H1 (cell line): ENCODE measurements around the gene KCNA1. TPM values are rescaled to one million over a fixed set of nuclear protein-coding genes. Genes with fewer than 3 reads are reported as not detected.

ENCODE experiments used
- CTCF ChIA-PET: fragments of 300-600 bp; sonication (Branson Sonifier 250); formaldehyde crosslinking; loops from one replicate; lab custom pipeline; 2021; ENCODE audit not compliant: partially characterized antibody; lab: Charles Lee
- POLR2A ChIA-PET: fragments of 300-600 bp; sonication (Branson Sonifier 250); formaldehyde crosslinking; loops from one replicate; lab custom pipeline; 2021; ENCODE audit warnings: inconsistent platforms; ENCODE audit not compliant: partially characterized antibody; lab: Charles Lee
- DNase-seq, 2 experiments: peaks; one replicate each; pipeline versions ENCODE4 v3.0.0 to v3.0.0-alpha.2; 2010 to 2022; ENCODE audit warnings: low spot score in 2 of 2, low read depth in 1 of 2, mixed read lengths in 1 of 2
- FAIRE-seq: peaks from 2 replicates; lab custom pipeline; 2011; peaks lifted over from hg19 to GRCh38; lab: Jason Lieb, UNC
- H2AFZ ChIP-seq: 2 replicates; pipeline ENCODE4 v1.8.1; 2012; ENCODE audit warnings: low read length, inconsistent platforms
- H2AK5ac ChIP-seq: 2 replicates; pipeline ENCODE4 v1.6.1; 2013; ENCODE audit warnings: low read depth, low read length
- H2BK120ac ChIP-seq: replicated peaks from 2 replicates; pipeline ENCODE3; 2013; ENCODE audit warnings: low read depth, low read length, inconsistent platforms
- H2BK12ac ChIP-seq: 2 replicates; pipeline ENCODE4 v1.6.1; 2013; ENCODE audit warnings: low read depth, low read length
- H2BK15ac ChIP-seq: 2 replicates; pipeline ENCODE4 v1.6.1; 2013; ENCODE audit warnings: low read length
- H2BK20ac ChIP-seq: 2 replicates; pipeline ENCODE4 v1.6.1; 2013; ENCODE audit warnings: low read length
- H2BK5ac ChIP-seq: 2 replicates; pipeline ENCODE4 v1.6.1; 2013; ENCODE audit warnings: low read depth, low read length
- H3K14ac ChIP-seq: 2 replicates; pipeline ENCODE4 v1.6.1; 2013; ENCODE audit warnings: inconsistent platforms; ENCODE audit not compliant: insufficient read length
- H3K18ac ChIP-seq: 2 replicates; pipeline ENCODE4 v1.6.1; 2013; ENCODE audit warnings: low read length; ENCODE audit errors: extremely low read depth
- H3K23ac ChIP-seq: 2 replicates; pipeline ENCODE4 v1.6.1; 2013; ENCODE audit warnings: inconsistent platforms; ENCODE audit not compliant: insufficient read length
- H3K23me2 ChIP-seq: 2 replicates; pipeline ENCODE4 v1.6.1; 2013; ENCODE audit warnings: low read depth, low read length
- H3K27ac ChIP-seq: 2 replicates; pipeline ENCODE4 v1.6.1; 2011; ENCODE audit warnings: low read depth, low read length, inconsistent platforms
- H3K27me3 ChIP-seq, 4 experiments: replicated peaks in 1 of 4; 1 replicate in 1 of 4; 2 replicates in 3 of 4; pipeline versions ENCODE4 v1.6.1 to v1.8.1; 2011 to 2013; ENCODE audit warnings: low read length in 3 of 4, mild to moderate bottlenecking in 3 of 4, inconsistent platforms in 2 of 4, mixed read lengths in 2 of 4, moderate library complexity in 1 of 4; ENCODE audit not compliant: control insufficient read depth in 3 of 4, insufficient read depth in 3 of 4; ENCODE audit errors: extremely low read depth in 1 of 4
- H3K36me3 ChIP-seq, 4 experiments: 2 replicates each; pipeline versions ENCODE4 v1.6.1 to v1.8.1; 2011 to 2013; ENCODE audit warnings: mild to moderate bottlenecking in 4 of 4, low read length in 3 of 4, moderate library complexity in 2 of 4, control low read depth in 1 of 4, inconsistent platforms in 1 of 4; ENCODE audit not compliant: insufficient read depth in 4 of 4, control insufficient read depth in 2 of 4
- H3K4ac ChIP-seq: replicated peaks from 2 replicates; pipeline ENCODE3; 2013; ENCODE audit warnings: low read length, low read depth, mixed read lengths, inconsistent platforms; ENCODE audit not compliant: insufficient read length
- H3K4me1 ChIP-seq, 4 experiments: replicated peaks in 1 of 4; 1 replicate in 1 of 4; 2 replicates in 3 of 4; pipeline versions ENCODE4 v1.6.1 to v1.8.1; 2011 to 2013; ENCODE audit warnings: low read length in 3 of 4, inconsistent platforms in 2 of 4, mixed read lengths in 1 of 4; ENCODE audit not compliant: insufficient read depth in 4 of 4, control insufficient read depth in 3 of 4
- H3K4me2 ChIP-seq, 2 experiments: 2 replicates each; pipeline versions ENCODE4 v1.6.1 to v1.8.1; 2011 to 2013; ENCODE audit warnings: low read depth in 2 of 2, low read length in 2 of 2, control low read depth in 1 of 2, inconsistent platforms in 1 of 2, mild to moderate bottlenecking in 1 of 2; ENCODE audit not compliant: insufficient read depth in 1 of 2
- H3K4me3 ChIP-seq, 4 experiments: fragments of 200-600, 300-600 bp in 1 of 4; sonication (generic), shearing (Covaris generic), sonication (Bioruptor Twin) in 1 of 4; 2 replicates each; pipeline versions ENCODE4 v1.5.1 to v1.8.1; 2011 to 2016; ENCODE audit warnings: low read length in 4 of 4, low read depth in 3 of 4, control low read depth in 2 of 4, inconsistent platforms in 2 of 4, mild to moderate bottlenecking in 2 of 4, mixed read lengths in 1 of 4, moderate library complexity in 1 of 4; ENCODE audit not compliant: insufficient read depth in 2 of 4; ENCODE audit errors: extremely low read depth in 1 of 4
- H3K56ac ChIP-seq: replicated peaks from 2 replicates; pipeline ENCODE3; 2013; ENCODE audit warnings: low read depth, mild to moderate bottlenecking, mixed read lengths, low read length, inconsistent platforms; ENCODE audit not compliant: insufficient read length
- H3K79me1 ChIP-seq: 2 replicates; pipeline ENCODE4 v1.6.1; 2013; ENCODE audit warnings: low read depth, low read length, control low read depth
- H3K79me2 ChIP-seq, 2 experiments: 2 replicates each; pipeline versions ENCODE4 v1.6.1 to v1.8.1; 2012 to 2013; ENCODE audit warnings: low read length in 2 of 2, mild to moderate bottlenecking in 2 of 2, inconsistent platforms in 1 of 2; ENCODE audit not compliant: insufficient read depth in 2 of 2, control insufficient read depth in 1 of 2
- H3K9ac ChIP-seq, 4 experiments: replicated peaks in 1 of 4; 1 replicate in 1 of 4; 2 replicates in 3 of 4; pipeline versions ENCODE4 v1.6.1 to v1.8.1; 2011 to 2013; ENCODE audit warnings: low read depth in 3 of 4, low read length in 3 of 4, control low read depth in 2 of 4, mild to moderate bottlenecking in 2 of 4, moderate library complexity in 2 of 4, inconsistent platforms in 1 of 4; ENCODE audit errors: extremely low read depth in 1 of 4
- H3K9me3 ChIP-seq, 2 experiments: 2 replicates each; pipeline versions ENCODE4 v1.6.1 to v1.8.1; 2012 to 2013; ENCODE audit warnings: mild to moderate bottlenecking in 2 of 2, moderate library complexity in 2 of 2, control low read depth in 1 of 2, inconsistent platforms in 1 of 2, low read depth in 1 of 2, low read length in 1 of 2, mixed read lengths in 1 of 2; ENCODE audit not compliant: insufficient read depth in 2 of 2
- H4K20me1 ChIP-seq, 2 experiments: replicated peaks in 1 of 2; 2 replicates each; pipeline versions ENCODE3 to v1.8.1; 2011 to 2013; ENCODE audit warnings: inconsistent platforms in 2 of 2, low read length in 2 of 2, mild to moderate bottlenecking in 1 of 2; ENCODE audit not compliant: insufficient read depth in 2 of 2, control insufficient read depth in 1 of 2
- H4K5ac ChIP-seq: 2 replicates; pipeline ENCODE4 v1.6.1; 2013; ENCODE audit warnings: low read length, low read depth, mixed read lengths, inconsistent platforms; ENCODE audit not compliant: insufficient read length
- H4K8ac ChIP-seq: 2 replicates; pipeline ENCODE4 v1.8.0; 2013; ENCODE audit warnings: mild to moderate bottlenecking, moderate library complexity, low read length, inconsistent platforms; ENCODE audit not compliant: insufficient read depth; ENCODE audit errors: extremely low read depth
- H4K91ac ChIP-seq: replicated peaks from 2 replicates; pipeline ENCODE3; 2013; ENCODE audit warnings: low read length, mixed read lengths, inconsistent platforms; ENCODE audit not compliant: insufficient read length
- CBX5 ChIP-seq: fragments of 300-800, 300-1000 bp; sonication (generic); IDR thresholded peaks from 2 replicates; pipeline ENCODE4 v1.7.1; 2016; ENCODE audit warnings: antibody characterized with exemption, low read length, low read depth
- CBX8 ChIP-seq: fragments of 300-800, 300-1000 bp; sonication (generic); IDR thresholded peaks from 2 replicates; pipeline ENCODE4 v1.7.1; 2016; ENCODE audit warnings: low read depth, low read length, borderline replicate concordance
- CHD1 ChIP-seq: IDR thresholded peaks from 2 replicates; pipeline ENCODE4 v1.6.1; 2012; ENCODE audit warnings: low read depth, low read length, improper control_type of control experiment
- CHD2 ChIP-seq: IDR thresholded peaks from 2 replicates; pipeline ENCODE4 v1.6.1; 2012; ENCODE audit warnings: low read length, improper control_type of control experiment
- EGR1 ChIP-seq: IDR thresholded peaks from 2 replicates; pipeline ENCODE4 v1.6.1; 2011; ENCODE audit warnings: low read depth, low read length, borderline replicate concordance
- JUN ChIP-seq: IDR thresholded peaks from 2 replicates; pipeline ENCODE4 v1.6.1; 2011; ENCODE audit warnings: low read depth, mild to moderate bottlenecking, improper control_type of control experiment, low read length
- POLR2A ChIP-seq, 2 experiments: IDR thresholded peaks; 1 replicate in 1 of 2; 2 replicates in 1 of 2; pipeline ENCODE4 v1.6.1; 2011; ENCODE audit warnings: low read depth in 2 of 2, low read length in 2 of 2, mild to moderate bottlenecking in 2 of 2; ENCODE audit errors: control extremely low read depth in 1 of 2
- POU5F1 ChIP-seq: IDR thresholded peaks from 2 replicates; pipeline ENCODE4 v1.6.1; 2011; ENCODE audit warnings: low read depth, mild to moderate bottlenecking, low read length, moderate library complexity
- RAD21 ChIP-seq, 2 experiments: IDR thresholded peaks in 1 of 2; conservative IDR thresholded peaks in 1 of 2; 2 replicates each; pipeline ENCODE4 v1.6.1; 2011; ENCODE audit warnings: low read depth in 2 of 2, low read length in 2 of 2, improper control_type of control experiment in 1 of 2, inconsistent platforms in 1 of 2, mild to moderate bottlenecking in 1 of 2, moderate library complexity in 1 of 2
- RFX5 ChIP-seq: IDR thresholded peaks from 2 replicates; pipeline ENCODE4 v1.6.1; 2011; ENCODE audit warnings: low read depth, low read length, improper control_type of control experiment, borderline replicate concordance
- SIRT6 ChIP-seq: IDR thresholded peaks from one replicate; pipeline ENCODE4 v1.7.1; 2012; ENCODE audit warnings: low read length, inconsistent platforms
- SIX5 ChIP-seq: IDR thresholded peaks from 2 replicates; pipeline ENCODE4 v1.6.1; 2011; ENCODE audit warnings: mild to moderate bottlenecking, low read depth, low read length
- SP4 ChIP-seq: IDR thresholded peaks from 2 replicates; pipeline ENCODE4 v1.6.1; 2012; ENCODE audit warnings: low read length, inconsistent platforms
- WGBS, 2 experiments: shearing (Covaris generic) in 1 of 2; methylation state at CpG; one replicate each; pipeline versions ENCODE4 v1.1.6 to v1.1.7; 2013 to 2015; ENCODE audit warnings: low lambda C conversion rate in 2 of 2, mixed read lengths in 2 of 2, inconsistent platforms in 1 of 2, low coverage in 1 of 2, missing lambda C conversion rate in 1 of 2; ENCODE audit not compliant: insufficient replicate concordance in 2 of 2, insufficient coverage in 1 of 2, insufficient read length in 1 of 2; ENCODE audit errors: extremely low coverage in 1 of 2, missing lambda C conversion rate in 1 of 2; 5-methylcytosine and 5-hydroxymethylcytosine counted together
- polyA plus RNA-seq, 7 experiments: library from polyadenylated mRNA; depleted of rRNA in 3 of 7; stranded (reverse) in 5 of 7; unstranded in 2 of 7; fragments of >200 nt in 5 of 7; fragments of 200-250 nt in 2 of 7; gene quantifications; 1 replicate in 5 of 7; 2 replicates in 1 of 7; 4 replicates in 1 of 7; pipeline versions ENCODE4 v1.2.1 to v1.2.3, GENCODE V29; 2011 to 2013; ENCODE audit warnings: missing spikeins in 2 of 7, mixed read lengths in 2 of 7
- total RNA-seq: library from RNA; stranded (reverse); fragmentation: NEBNext Ultra II Directional; extraction: Animal tissue kit (Norgen Biotek cat#: 25700); gene quantifications from 2 replicates; pipeline ENCODE4 v1.2.1, GENCODE V29; 2021
- TF ChIP-seq, protein P1 (sequence below): IDR thresholded peaks from 2 replicates; pipeline ENCODE4 v1.6.1; 2011; ENCODE audit warnings: low read depth, mild to moderate bottlenecking, low read length; ENCODE audit not compliant: insufficient read depth

KCNA1 gene
- total and polyA plus RNA-seq, 2 of the 8 experiments (the other 6 are each of a cell fraction or from before 2014, with no cell fraction given): 0.23 to 0.30 TPM

DNA sequence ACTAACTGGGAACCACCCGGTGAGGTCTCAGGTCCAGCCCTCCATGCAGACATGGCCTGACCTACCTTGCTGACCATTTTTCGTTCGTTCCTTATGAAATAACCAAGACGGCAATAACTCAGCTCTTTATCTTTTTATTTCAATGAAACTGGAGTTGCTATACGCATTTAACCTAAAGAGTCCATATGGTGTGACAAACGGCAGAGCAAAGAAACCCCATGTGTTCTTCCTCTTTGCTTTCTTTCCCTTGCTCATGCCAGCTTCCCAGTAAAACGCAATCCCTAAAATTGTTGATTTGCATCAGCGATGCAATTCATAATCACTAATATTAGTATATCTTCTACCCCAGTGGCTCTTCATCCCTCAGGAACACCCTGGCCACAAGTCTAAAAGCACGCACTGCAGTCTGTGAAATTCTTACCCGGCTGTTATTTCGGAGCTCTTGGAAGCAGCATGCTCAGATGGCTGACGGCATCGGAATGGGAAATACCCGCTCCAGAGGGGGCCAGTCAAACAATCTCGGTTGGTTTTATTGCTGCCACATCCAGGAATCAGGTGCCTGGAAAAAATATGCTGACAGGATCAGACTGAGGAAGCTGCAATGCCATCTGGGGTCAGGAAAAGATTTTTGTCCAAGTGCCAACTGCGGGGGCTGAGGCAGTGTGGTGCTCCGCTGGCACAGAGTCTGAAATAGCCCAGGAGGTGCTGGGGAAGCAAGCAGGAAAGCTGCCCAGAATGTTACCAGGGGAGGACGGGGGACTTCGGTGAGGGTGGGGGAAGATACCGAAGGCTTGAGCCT lies 28.2 kb upstream of the KCNA1 start:
- no peak overlapping the region for H2BK20ac ChIP-seq
- no peak overlapping the region for H2AFZ ChIP-seq
- H3K36me3 ChIP-seq: no peaks in the 10 kb centered on the region
- H3K27me3 ChIP-seq: no peaks in the 10 kb centered on the region
- H3K9ac ChIP-seq: no peak overlapping the region
- H3K56ac ChIP-seq: no peak overlapping the region
- no peaks in the 10 kb centered on the region for H3K4me1 ChIP-seq
- H3K23me2 ChIP-seq: no peaks in the 10 kb centered on the region
- peaks cover 15 to 28% of the 10 kb centered on the region in 2 experiments for H3K9me3 ChIP-seq
- H4K5ac ChIP-seq: no peak overlapping the region
- no peak overlapping the region for H4K8ac ChIP-seq
- no peak overlapping the region for H3K4ac ChIP-seq
- H3K18ac ChIP-seq: no peak overlapping the region
- no peak overlapping the region for H4K91ac ChIP-seq
- no peak overlapping the region for H3K23ac ChIP-seq
- no peaks in the 10 kb centered on the region for H3K79me1 ChIP-seq
- H4K20me1 ChIP-seq: no peaks in the 10 kb centered on the region
- DNase-seq: no peak
- WGBS, 2 experiments: 84% methylated on average over 20 of the region's 20 CpGs; no CpG with 5 or more reads in 1 of the 2 experiments
- ChIA-PET POLR2A (no interaction called here), CTCF (interaction anchor here (0.6 kb wide), 1 partner anchor 32 kb away, joined by 3 read pairs; no protein-coding TSS in a partner anchor)
- no peak overlapping the region for H2BK15ac ChIP-seq
- no peak overlapping the region for H3K4me2 ChIP-seq
- H3K4me3 ChIP-seq: no peak overlapping the region
- H2BK120ac ChIP-seq: no peak overlapping the region
- H3K27ac ChIP-seq: no peak overlapping the region
- H2AK5ac ChIP-seq: no peak overlapping the region
- no peaks in the 10 kb centered on the region for H3K79me2 ChIP-seq
- no peak overlapping the region for H2BK12ac ChIP-seq
- H2BK5ac ChIP-seq: no peak overlapping the region
- no peak for FAIRE-seq
- H3K14ac ChIP-seq: no peak overlapping the region
- TF ChIP-seq POU5F1 (no peak), SIRT6 (no peak), CHD1 (no peak), POLR2A (IDR thresholded peaks at IDR 0.05; ENCODE audit: control extremely low read depth in 1 of 2, low read depth in 2 of 2, low read length in 2 of 2) (no peak), EGR1 (no peak), RFX5 (no peak), SIX5 (no peak), SP4 (no peak), CBX8 (no peak), JUN (no peak), RAD21 (IDR thresholded peaks at IDR 0.05 in 1 of 2, conservative IDR thresholded peaks at IDR 0.05 in 1 of 2; ENCODE audit: low read depth in 2 of 2, low read length in 2 of 2) (no peak), CHD2 (no peak), CBX5 (no peak)
- TF ChIP-seq, protein P1, sequence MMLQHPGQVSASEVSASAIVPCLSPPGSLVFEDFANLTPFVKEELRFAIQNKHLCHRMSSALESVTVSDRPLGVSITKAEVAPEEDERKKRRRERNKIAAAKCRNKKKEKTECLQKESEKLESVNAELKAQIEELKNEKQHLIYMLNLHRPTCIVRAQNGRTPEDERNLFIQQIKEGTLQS: no peak
